H9 (cell line): ENCODE measurements around the gene TBC1D12. TPM values are rescaled to one million over a fixed set of nuclear protein-coding genes. Genes with fewer than 3 reads are reported as not detected.

Experiments used
- DNase-seq: peaks from one replicate; pipeline ENCODE4 v3.0.0-alpha.2; 2017
- H2AFZ ChIP-seq: one replicate; pipeline ENCODE4 v1.6.1; 2013; ENCODE audit warnings: mild to moderate bottlenecking, low read length, control low read depth, moderate library complexity
- H2AK5ac ChIP-seq: 2 replicates; pipeline ENCODE4 v1.6.1; 2013; ENCODE audit warnings: low read length, control low read depth, mixed read lengths; ENCODE audit not compliant: insufficient read length
- H2BK120ac ChIP-seq: one replicate; pipeline ENCODE4 v1.6.1; 2013; ENCODE audit warnings: low read depth, mild to moderate bottlenecking, low read length, control low read depth, inconsistent platforms; ENCODE audit not compliant: poor library complexity, severe bottlenecking
- H2BK12ac ChIP-seq: 2 replicates; pipeline ENCODE4 v1.6.1; 2013; ENCODE audit warnings: low read length, control low read depth, mixed read lengths, low read depth; ENCODE audit not compliant: insufficient read length
- H2BK15ac ChIP-seq: 2 replicates; pipeline ENCODE4 v1.6.1; 2013; ENCODE audit warnings: low read depth, low read length, control low read depth
- H2BK20ac ChIP-seq: one replicate; pipeline ENCODE4 v1.6.1; 2013; ENCODE audit warnings: low read depth, mild to moderate bottlenecking, low read length, control low read depth, inconsistent platforms; ENCODE audit not compliant: poor library complexity, severe bottlenecking
- H2BK5ac ChIP-seq: 2 replicates; pipeline ENCODE4 v1.6.1; 2013; ENCODE audit warnings: low read length, control low read depth, mixed read lengths; ENCODE audit not compliant: insufficient read length
- H3K14ac ChIP-seq: 2 replicates; pipeline ENCODE4 v1.6.1; 2013; ENCODE audit warnings: low read length, control low read depth; ENCODE audit not compliant: insufficient read depth
- H3K18ac ChIP-seq: 2 replicates; pipeline ENCODE4 v1.6.1; 2013; ENCODE audit warnings: low read depth, mild to moderate bottlenecking, mixed read lengths, low read length, control low read depth; ENCODE audit not compliant: insufficient read length
- H3K23ac ChIP-seq: 2 replicates; pipeline ENCODE4 v1.6.1; 2013; ENCODE audit warnings: low read length, control low read depth, mixed read lengths, low read depth; ENCODE audit not compliant: insufficient read length
- H3K23me2 ChIP-seq: 2 replicates; pipeline ENCODE4 v1.6.1; 2013; ENCODE audit warnings: low read depth, mild to moderate bottlenecking, mixed read lengths, low read length, control low read depth; ENCODE audit not compliant: insufficient read length, poor library complexity, severe bottlenecking
- H3K27ac ChIP-seq: 2 replicates; pipeline ENCODE4 v1.5.1; 2013; ENCODE audit warnings: low read length, control low read depth, mixed read lengths, low read depth; ENCODE audit not compliant: insufficient read length
- H3K27me3 ChIP-seq: 2 replicates; pipeline ENCODE4 v1.6.1; 2013; ENCODE audit warnings: low read length, control low read depth, inconsistent platforms; ENCODE audit not compliant: insufficient read depth
- H3K4ac ChIP-seq: 2 replicates; pipeline ENCODE4 v1.6.1; 2013; ENCODE audit warnings: low read depth, mild to moderate bottlenecking, control low read depth, inconsistent platforms, low read length, moderate library complexity
- H3K4me1 ChIP-seq: 2 replicates; pipeline ENCODE4 v1.6.1; 2013; ENCODE audit warnings: low read length, control low read depth, inconsistent platforms; ENCODE audit not compliant: insufficient read depth
- H3K4me2 ChIP-seq: 2 replicates; pipeline ENCODE4 v1.6.1; 2013; ENCODE audit warnings: low read length, control low read depth, mixed read lengths; ENCODE audit not compliant: insufficient read length, insufficient read depth
- H3K56ac ChIP-seq: 2 replicates; pipeline ENCODE4 v1.6.1; 2013; ENCODE audit warnings: low read depth, mild to moderate bottlenecking, mixed read lengths, low read length, control low read depth; ENCODE audit not compliant: insufficient read length
- H3K79me1 ChIP-seq: 2 replicates; pipeline ENCODE4 v1.6.1; 2013; ENCODE audit warnings: low read depth, mild to moderate bottlenecking, moderate library complexity, low read length, control low read depth, inconsistent platforms; ENCODE audit not compliant: insufficient read depth, poor library complexity, severe bottlenecking
- H3K79me2 ChIP-seq: 2 replicates; pipeline ENCODE4 v1.6.1; 2013; ENCODE audit warnings: low read length, control low read depth, inconsistent platforms; ENCODE audit not compliant: insufficient read depth
- H3K9ac ChIP-seq: 2 replicates; pipeline ENCODE4 v1.6.1; 2013; ENCODE audit warnings: low read length, control low read depth, mixed read lengths; ENCODE audit not compliant: insufficient read length; ENCODE audit errors: extremely low read depth
- H3K9me3 ChIP-seq: one replicate; pipeline ENCODE4 v1.6.1; 2013; ENCODE audit warnings: low read depth, low read length, inconsistent platforms; ENCODE audit not compliant: control insufficient read depth
- H3T11ph ChIP-seq: one replicate; pipeline ENCODE4 v1.6.1; 2013; ENCODE audit warnings: mild to moderate bottlenecking, low read length, control low read depth, inconsistent platforms
- H4K20me1 ChIP-seq: one replicate; pipeline ENCODE4 v1.6.1; 2013; ENCODE audit not compliant: control insufficient read depth, insufficient read length, insufficient read depth
- H4K5ac ChIP-seq: 2 replicates; pipeline ENCODE4 v1.6.1; 2013; ENCODE audit warnings: low read depth, mild to moderate bottlenecking, mixed read lengths, low read length, control low read depth; ENCODE audit not compliant: insufficient read length
- H4K8ac ChIP-seq: replicated peaks from 2 replicates; pipeline ENCODE4 v1.6.1; 2013; ENCODE audit warnings: low read length, control low read depth, mixed read lengths, low read depth; ENCODE audit not compliant: insufficient read length
- H4K91ac ChIP-seq: 2 replicates; pipeline ENCODE4 v1.6.1; 2013; ENCODE audit warnings: low read depth, mild to moderate bottlenecking, moderate library complexity, mixed read lengths, low read length, control low read depth; ENCODE audit not compliant: insufficient read length
- H3K27ac Mint-ChIP-seq, 3 experiments: 2 replicates in 2 of 3; 3 replicates in 1 of 3; pipeline ENCODE4 v1.8.0; 2020 to 2021; ENCODE audit warnings: mixed read lengths in 3 of 3, mild to moderate bottlenecking in 1 of 3, moderate library complexity in 1 of 3
- H3K27me3 Mint-ChIP-seq: 2 replicates; pipeline ENCODE4 v1.8.0; 2021; ENCODE audit warnings: low read depth, mild to moderate bottlenecking, moderate library complexity, mixed read lengths
- H3K36me3 Mint-ChIP-seq, 3 experiments: 2 replicates in 2 of 3; 3 replicates in 1 of 3; pipeline ENCODE4 v1.8.0; 2020 to 2021; ENCODE audit warnings: low read depth in 3 of 3, mixed read lengths in 3 of 3; ENCODE audit not compliant: insufficient read depth in 1 of 3
- H3K4me1 Mint-ChIP-seq, 2 experiments: 2 replicates each; pipeline ENCODE4 v1.8.0; 2020; ENCODE audit warnings: mixed read lengths in 2 of 2
- H3K4me3 Mint-ChIP-seq, 2 experiments: 2 replicates in 1 of 2; 3 replicates in 1 of 2; pipeline ENCODE4 v1.8.0; 2020 to 2021; ENCODE audit warnings: mild to moderate bottlenecking in 2 of 2, mixed read lengths in 2 of 2, moderate library complexity in 1 of 2
- H3K9me3 Mint-ChIP-seq, 2 experiments: 2 replicates in 1 of 2; 3 replicates in 1 of 2; pipeline ENCODE4 v1.8.0; 2020; ENCODE audit warnings: mild to moderate bottlenecking in 2 of 2, mixed read lengths in 2 of 2, moderate library complexity in 1 of 2
- WGBS: extraction: QIAGEN DNeasy Blood & Tissue Kit; methylation state at CpG from one replicate; pipeline ENCODE4 v1.1.7; 2013; ENCODE audit warnings: missing lambda C conversion rate, low lambda C conversion rate, mixed read lengths; ENCODE audit not compliant: insufficient read length; ENCODE audit errors: extremely low coverage; 5-methylcytosine and 5-hydroxymethylcytosine counted together
- long read RNA-seq: library from polyadenylated mRNA; unstranded; transcript quantifications from one replicate; pipeline ENCODE4 v2.0.0, GENCODE V29; 2020
- total RNA-seq: library from RNA; stranded (reverse); gene quantifications from 2 replicates; pipeline ENCODE4 v1.2.1, GENCODE V29; 2021
- TF ChIP-seq, protein P1 (sequence below): fragments of 200-600 bp; sonication (generic); conservative IDR thresholded peaks from 3 replicates; pipeline ENCODE4 v1.8.0; 2021; ENCODE audit warnings: antibody characterized with exemption, mild to moderate bottlenecking

TBC1D12 gene
- 1.9 and 2.0 TPM in 2 replicates for total RNA-seq
- long read RNA-seq = 0 reads

GRCh38 chr10:94402204-94402842 is at the start of gene TBC1D12:
Gene TBC1D12, plus strand, starts transcription at chr10:94402541. Its CDS starts 73 bp downstream, at chr10:94402614.
- H3K4me2 ChIP-seq = peak within 1 kb of the TSS; percentile 99
- WGBS = no CpG with 5 or more reads among the region's 56 CpGs
- TF ChIP-seq, protein P1, sequence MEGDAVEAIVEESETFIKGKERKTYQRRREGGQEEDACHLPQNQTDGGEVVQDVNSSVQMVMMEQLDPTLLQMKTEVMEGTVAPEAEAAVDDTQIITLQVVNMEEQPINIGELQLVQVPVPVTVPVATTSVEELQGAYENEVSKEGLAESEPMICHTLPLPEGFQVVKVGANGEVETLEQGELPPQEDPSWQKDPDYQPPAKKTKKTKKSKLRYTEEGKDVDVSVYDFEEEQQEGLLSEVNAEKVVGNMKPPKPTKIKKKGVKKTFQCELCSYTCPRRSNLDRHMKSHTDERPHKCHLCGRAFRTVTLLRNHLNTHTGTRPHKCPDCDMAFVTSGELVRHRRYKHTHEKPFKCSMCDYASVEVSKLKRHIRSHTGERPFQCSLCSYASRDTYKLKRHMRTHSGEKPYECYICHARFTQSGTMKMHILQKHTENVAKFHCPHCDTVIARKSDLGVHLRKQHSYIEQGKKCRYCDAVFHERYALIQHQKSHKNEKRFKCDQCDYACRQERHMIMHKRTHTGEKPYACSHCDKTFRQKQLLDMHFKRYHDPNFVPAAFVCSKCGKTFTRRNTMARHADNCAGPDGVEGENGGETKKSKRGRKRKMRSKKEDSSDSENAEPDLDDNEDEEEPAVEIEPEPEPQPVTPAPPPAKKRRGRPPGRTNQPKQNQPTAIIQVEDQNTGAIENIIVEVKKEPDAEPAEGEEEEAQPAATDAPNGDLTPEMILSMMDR = no peak
- no peak within 1 kb of the TSS for H3K23ac ChIP-seq
- H3K14ac ChIP-seq = peak within 1 kb of the TSS; percentile 17; the same call in 1 of the 2 replicates
- H2BK20ac ChIP-seq = no peak within 1 kb of the TSS
- Mint-ChIP-seq H3K27me3 (peaks cover 42% of the 10 kb centered on the region), H3K4me1 (peaks cover 12% of the 10 kb centered on the region in 2 experiments), H3K9me3 (peaks cover 0 to 7% of the 10 kb centered on the region in 2 experiments; a peak in 3 of 5 replicates), H3K36me3 (no peaks in the 10 kb centered on the region; a peak in 1 of 7 replicates), H3K27ac (no peak within 1 kb of the TSS), H3K4me3 (peak within 1 kb of the TSS; percentile 73 to 94)
- H4K5ac ChIP-seq = no peak within 1 kb of the TSS
- peak within 1 kb of the TSS; percentile 2 for H2AFZ ChIP-seq
- no peak within 1 kb of the TSS; the same call in 1 of the 2 replicates for H2BK15ac ChIP-seq
- H2BK12ac ChIP-seq = no peak within 1 kb of the TSS
- H4K91ac ChIP-seq = no peak within 1 kb of the TSS
- H2AK5ac ChIP-seq = no peak within 1 kb of the TSS
- H3K27ac ChIP-seq = no peak within 1 kb of the TSS
- no peaks in the 10 kb centered on the region for H3K79me2 ChIP-seq
- no peak within 1 kb of the TSS for H2BK5ac ChIP-seq
- peaks cover 14% of the 10 kb centered on the region for H3K23me2 ChIP-seq
- no peak within 1 kb of the TSS for H3K18ac ChIP-seq
- H3K56ac ChIP-seq = no peak within 1 kb of the TSS
- H3K9ac ChIP-seq = no peak within 1 kb of the TSS
- H3K27me3 ChIP-seq = peaks cover 5% of the 10 kb centered on the region; the same call in 1 of the 2 replicates
- H4K20me1 ChIP-seq = no peaks in the 10 kb centered on the region
- H3K4ac ChIP-seq = no peak within 1 kb of the TSS
- H4K8ac ChIP-seq = no peak within 1 kb of the TSS
- DNase-seq = peak; percentile 96
- H3K9me3 ChIP-seq = no peaks in the 10 kb centered on the region
- H3K4me1 ChIP-seq = no peaks in the 10 kb centered on the region
- H3T11ph ChIP-seq = no peak within 1 kb of the TSS
- H3K79me1 ChIP-seq = peaks cover 2% of the 10 kb centered on the region
- H2BK120ac ChIP-seq = no peak within 1 kb of the TSS
